Caco-2 (cell line): ENCODE measurements around the gene DOCK9. TPM values are rescaled to one million over a fixed set of nuclear protein-coding genes. Genes with fewer than 3 reads are reported as not detected.

ENCODE experiments used
- BruUV-seq: library from RNA; stranded (reverse); fragments of 400-500 nt; replicated peaks from 2 replicates; lab custom pipeline; 2021; lab: Mats Ljungman, UMichigan
- CTCF ChIA-PET: fragments of 300-600 bp; sonication (Branson Sonifier 250); formaldehyde crosslinking; loops from one replicate; lab custom pipeline; 2022; ENCODE audit warnings: antibody characterized with exemption; lab: Charles Lee
- POLR2A ChIA-PET: fragments of 300-600 bp; sonication (Branson Sonifier 250); formaldehyde crosslinking; loops from one replicate; lab custom pipeline; 2022; ENCODE audit warnings: antibody characterized with exemption; lab: Charles Lee
- DNase-seq, 2 experiments: peaks; one replicate each; pipeline versions ENCODE4 v3.0.0 to v3.0.0-alpha.2; 2020 to 2022
- H3K27me3 ChIP-seq: replicated peaks from 2 replicates; pipeline ENCODE4 v1.6.0; 2011; ENCODE audit warnings: low read length; ENCODE audit not compliant: control insufficient read depth, insufficient read depth
- H3K36me3 ChIP-seq: 2 replicates; pipeline ENCODE4 v1.5.1; 2011; ENCODE audit warnings: low read length; ENCODE audit not compliant: control insufficient read depth, insufficient read depth
- H3K4me1 ChIP-seq: fragments of 250-450 bp; sonication (Bioruptor Pico); 2 replicates; pipeline ENCODE4 v1.5.1; 2020; ENCODE audit warnings: mild to moderate bottlenecking
- H3K4me3 ChIP-seq: 2 replicates; pipeline ENCODE4 v1.5.1; 2011; ENCODE audit warnings: low read depth, mild to moderate bottlenecking, control low read depth, low read length
- H3K9me3 ChIP-seq: fragments of 250-450 bp; sonication (Bioruptor Pico); 2 replicates; pipeline ENCODE4 v1.5.1; 2020; ENCODE audit warnings: mild to moderate bottlenecking, moderate library complexity
- H3K27ac Mint-ChIP-seq: one replicate; pipeline ENCODE4 v1.8.0; 2022; ENCODE audit warnings: mixed read lengths; ENCODE audit not compliant: unreplicated experiment
- H3K27me3 Mint-ChIP-seq: one replicate; pipeline ENCODE4 v1.8.0; 2022; ENCODE audit warnings: mixed read lengths; ENCODE audit not compliant: insufficient read depth, unreplicated experiment
- H3K36me3 Mint-ChIP-seq: one replicate; pipeline ENCODE4 v1.8.0; 2022; ENCODE audit warnings: mild to moderate bottlenecking, mixed read lengths; ENCODE audit not compliant: insufficient read depth, unreplicated experiment
- H3K4me1 Mint-ChIP-seq: one replicate; pipeline ENCODE4 v1.8.0; 2022; ENCODE audit warnings: low read depth, mixed read lengths; ENCODE audit not compliant: unreplicated experiment
- H3K4me3 Mint-ChIP-seq: one replicate; pipeline ENCODE4 v1.8.0; 2022; ENCODE audit warnings: mild to moderate bottlenecking, moderate library complexity, mixed read lengths; ENCODE audit not compliant: unreplicated experiment
- H3K9me3 Mint-ChIP-seq: one replicate; pipeline ENCODE4 v1.8.0; 2022; ENCODE audit warnings: mixed read lengths; ENCODE audit not compliant: unreplicated experiment
- CTCF ChIP-seq, 2 experiments: fragments of 200-600 bp in 1 of 2; IDR thresholded peaks; 1 replicate in 1 of 2; 2 replicates in 1 of 2; pipeline versions ENCODE4 v1.5.1 to v1.8.0; 2011 to 2022; ENCODE audit warnings: antibody characterized with exemption in 1 of 2, control low read depth in 1 of 2, inconsistent platforms in 1 of 2, low read depth in 1 of 2, low read length in 1 of 2, mild to moderate bottlenecking in 1 of 2, moderate library complexity in 1 of 2; ENCODE audit not compliant: insufficient read depth in 1 of 2, severe bottlenecking in 1 of 2, unreplicated experiment in 1 of 2
- intact Hi-C: fragments of 100-400 bp; cut with micrococcal nuclease; formaldehyde crosslinking; loops from one replicate; pipeline ENCODE4 v1.10.0; 2022; ENCODE audit not compliant: unreplicated experiment
- total RNA-seq: library from RNA; stranded (reverse); gene quantifications from 2 replicates; pipeline ENCODE4 v1.2.3, GENCODE V29; 2022

Gene DOCK9
- total RNA-seq, 1 experiment from 2014 or later, result 260 TPM

- Histone ChIP-seq H3K9me3 (no peaks in the 10 kb centered on the region), H3K4me1 (0 out of 2 replicates have a peak, but pooled peaks cover 3% of the 10 kb centered on the region), H3K4me3 (no peak overlapping the region), H3K27me3 (no peaks in the 10 kb centered on the region), H3K36me3 (no peaks in the 10 kb centered on the region)
- DNase-seq, result no peak
- no peaks in the 10 kb centered on the region for H3K27me3 Mint-ChIP-seq
- no peak for TF ChIP-seq CTCF (IDR thresholded peaks at IDR 0.05; ENCODE audit: insufficient read depth in 1 of 2, low read depth in 1 of 2, low read length in 1 of 2, severe bottlenecking in 1 of 2, unreplicated experiment in 1 of 2)
- no peaks in the 10 kb centered on the region for H3K4me1 Mint-ChIP-seq
- H3K9me3 Mint-ChIP-seq, result no peaks in the 10 kb centered on the region
- no peaks in the 10 kb centered on the region for H3K36me3 Mint-ChIP-seq
- ChIA-PET POLR2A (no interaction called here), CTCF (no interaction called here)
- H3K27ac Mint-ChIP-seq, result no peak overlapping the region
- no TSS peak for BruUV-seq
- intact Hi-C loops, result no loop called here
- H3K4me3 Mint-ChIP-seq, result no peak overlapping the region
Observed at GRCh38 chr13:98782654-98783053, 195.2 kb downstream of the DOCK9 start.

GRCh38 chr13:98781905-98782304 lies 196.0 kb downstream of the DOCK9 start:
- H3K4me3 Mint-ChIP-seq, result no peak overlapping the region
- Histone ChIP-seq H3K9me3 (no peaks in the 10 kb centered on the region), H3K36me3 (no peaks in the 10 kb centered on the region), H3K4me1 (peaks cover 8% of the 10 kb centered on the region), H3K4me3 (no peak overlapping the region), H3K27me3 (no peaks in the 10 kb centered on the region)
- no peak for DNase-seq
- H3K4me1 Mint-ChIP-seq, result peaks cover 1% of the 10 kb centered on the region
- POLR2A ChIA-PET, result no interaction called here
- TF ChIP-seq CTCF (IDR thresholded peaks at IDR 0.05; ENCODE audit: insufficient read depth in 1 of 2, low read depth in 1 of 2, low read length in 1 of 2, severe bottlenecking in 1 of 2, unreplicated experiment in 1 of 2), result no peak
- H3K36me3 Mint-ChIP-seq, result no peaks in the 10 kb centered on the region
- no peaks in the 10 kb centered on the region for H3K9me3 Mint-ChIP-seq
- H3K27me3 Mint-ChIP-seq, result no peaks in the 10 kb centered on the region
- CTCF ChIA-PET, result no interaction called here
- BruUV-seq, result no TSS peak
- intact Hi-C loops, result no loop called here
- no peak overlapping the region for H3K27ac Mint-ChIP-seq

GRCh38 chr13:98781470-98781869 lies 196.4 kb downstream of the DOCK9 start:
- no peaks in the 10 kb centered on the region for H3K9me3 Mint-ChIP-seq
- peaks cover 6% of the 10 kb centered on the region for H3K4me1 Mint-ChIP-seq
- ChIA-PET CTCF (no interaction called here), POLR2A (no interaction called here)
- H3K4me3 Mint-ChIP-seq, result no peak overlapping the region
- Histone ChIP-seq H3K9me3 (no peaks in the 10 kb centered on the region), H3K27me3 (no peaks in the 10 kb centered on the region), H3K4me1 (peaks cover 12% of the 10 kb centered on the region), H3K36me3 (no peaks in the 10 kb centered on the region), H3K4me3 (no peak overlapping the region)
- H3K36me3 Mint-ChIP-seq, result peaks cover 3% of the 10 kb centered on the region
- H3K27me3 Mint-ChIP-seq, result no peaks in the 10 kb centered on the region
- TF ChIP-seq CTCF (IDR thresholded peaks at IDR 0.05; ENCODE audit: insufficient read depth in 1 of 2, low read depth in 1 of 2, low read length in 1 of 2, severe bottlenecking in 1 of 2, unreplicated experiment in 1 of 2), result no peak
- no peak for DNase-seq
- H3K27ac Mint-ChIP-seq, result no peak overlapping the region
- BruUV-seq, result no TSS peak
- intact Hi-C loops, result no loop called here
